Measurements from ENCODE around the gene PAK5. TPM values are rescaled to one million over a fixed set of nuclear protein-coding genes. Genes with fewer than 3 reads are reported as not detected.

PAK5 gene
- total and polyA plus RNA-seq, 3 experiments from 2014 or later: not detected

DNA sequence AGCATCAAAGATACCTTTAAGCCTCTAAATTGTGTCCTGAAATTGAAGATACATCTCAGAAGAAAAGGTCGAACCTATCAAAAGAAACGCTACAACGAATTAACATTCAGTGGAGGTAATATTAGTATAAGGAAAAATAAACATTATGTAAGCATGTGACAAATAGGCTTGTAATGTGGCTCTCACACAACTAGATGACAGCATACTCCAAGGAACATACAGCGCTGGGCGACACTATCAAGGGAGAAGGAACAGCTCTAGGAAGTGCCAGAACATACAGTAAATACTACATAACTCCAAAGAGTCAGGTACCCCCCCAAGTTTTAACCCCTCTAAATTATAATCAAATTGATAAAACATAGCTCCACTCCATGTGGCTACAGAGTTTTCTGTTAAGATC lies 220.9 kb downstream of the PAK5 start:
- Histone ChIP-seq H3K4me1 (ENCODE audit: insufficient read depth, low read length) (no peaks in the 10 kb centered on the region), H3K36me3 (ENCODE audit: insufficient read depth, low read length) (no peaks in the 10 kb centered on the region), H3K9me3 (ENCODE audit: low read length) (no peaks in the 10 kb centered on the region), H3K27ac (ENCODE audit: low read depth, low read length) (no peak overlapping the region), H3K4me3 (ENCODE audit: low read length) (no peak overlapping the region), H3K27me3 (ENCODE audit: insufficient read depth, low read length, poor library complexity, severe bottlenecking) (no peaks in the 10 kb centered on the region)
- Mint-ChIP-seq H3K36me3 (no peaks in the 10 kb centered on the region), H3K4me3 (no peak overlapping the region), H3K9me3 (peaks cover 0 to under 1% (median 0%) of the 10 kb centered on the region in 5 donors), H3K27ac (no peak overlapping the region), H3K4me1 (no peaks in the 10 kb centered on the region), H3K27me3 (no peaks in the 10 kb centered on the region)
- POLR2A ChIA-PET: interaction anchor here (0.6 kb wide), 1 partner anchor 1903 kb away, joined by 3 read pairs; no protein-coding TSS in a partner anchor
- DNase-seq: no peak
- CTCF ChIA-PET: interaction anchor here (1.2 to 2.4 kb wide), 3 partner anchors 15 to 294 kb away, joined by 3 to 14 read pairs (median 6); no protein-coding TSS in a partner anchor

DNA sequence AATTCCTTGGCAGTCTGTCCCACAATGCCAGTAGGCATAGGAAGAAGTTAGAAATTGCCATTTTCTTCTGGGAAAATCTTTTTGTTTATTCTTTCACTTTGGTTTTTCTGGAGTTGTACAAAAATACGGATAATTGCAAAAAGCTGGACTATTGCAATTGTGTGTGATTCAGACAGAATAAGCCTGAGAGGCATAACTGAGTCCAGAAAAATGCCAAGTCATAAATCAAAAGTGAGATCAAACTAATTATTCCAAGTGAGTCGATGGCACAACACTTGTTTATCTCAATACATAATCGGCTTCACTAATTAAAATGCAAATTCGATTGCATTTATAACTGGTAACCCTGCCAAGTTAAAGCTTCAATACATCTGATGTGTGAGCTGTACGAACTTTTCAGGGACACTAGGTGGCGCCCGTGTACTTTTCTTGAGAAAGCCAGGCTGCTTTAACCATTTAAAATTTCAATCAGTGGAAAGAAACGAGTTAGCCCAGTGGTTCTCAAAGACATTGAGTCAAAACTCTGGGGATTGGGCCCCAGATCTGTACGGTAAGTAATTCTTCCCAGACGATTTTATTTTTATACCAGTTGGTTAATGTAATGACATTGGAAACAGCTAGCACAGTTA lies 221.9 kb downstream of the PAK5 start:
- Histone ChIP-seq H3K4me1 (ENCODE audit: insufficient read depth, low read length) (no peaks in the 10 kb centered on the region), H3K27me3 (ENCODE audit: insufficient read depth, low read length, poor library complexity, severe bottlenecking) (no peaks in the 10 kb centered on the region), H3K36me3 (ENCODE audit: insufficient read depth, low read length) (no peaks in the 10 kb centered on the region), H3K9me3 (ENCODE audit: low read length) (no peaks in the 10 kb centered on the region), H3K4me3 (ENCODE audit: low read length) (no peak overlapping the region), H3K27ac (ENCODE audit: low read depth, low read length) (no peak overlapping the region)
- Mint-ChIP-seq H3K4me3 (no peak overlapping the region), H3K36me3 (no peaks in the 10 kb centered on the region), H3K27ac (no peak overlapping the region), H3K27me3 (peaks cover 0 to 1% of the 10 kb centered on the region in 2 donors), H3K4me1 (no peaks in the 10 kb centered on the region), H3K9me3 (no peaks in the 10 kb centered on the region)
- CTCF ChIA-PET: interaction anchor here (0.7 to 2.4 kb wide), 7 partner anchors 14 to 1066 kb away, joined by 3 to 14 read pairs (median 3); no protein-coding TSS in a partner anchor
- POLR2A ChIA-PET: no interaction called here
- DNase-seq: peak; percentile 4 to 49 (median 15)

DNA sequence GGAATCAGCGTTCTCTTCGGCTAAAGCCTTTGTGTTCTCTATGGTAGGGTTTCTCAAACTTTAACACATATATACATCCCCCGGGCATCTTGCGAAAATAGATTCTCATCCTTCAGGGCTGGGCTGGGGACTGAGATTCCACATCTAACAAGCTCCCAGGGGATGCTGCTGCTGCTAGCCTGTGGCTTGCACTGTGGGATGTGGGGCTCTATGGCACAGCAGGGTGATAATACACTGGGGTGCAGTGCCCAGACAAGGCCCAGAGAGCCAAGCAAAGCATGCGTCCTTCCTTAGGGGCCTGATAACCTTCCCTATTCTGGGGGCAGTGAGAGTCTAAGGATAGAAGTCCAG lies 222.4 kb downstream of the PAK5 start:
- Histone ChIP-seq H3K27ac (ENCODE audit: low read depth, low read length) (no peak overlapping the region), H3K27me3 (ENCODE audit: insufficient read depth, low read length, poor library complexity, severe bottlenecking) (no peaks in the 10 kb centered on the region), H3K9me3 (ENCODE audit: low read length) (no peaks in the 10 kb centered on the region), H3K36me3 (ENCODE audit: insufficient read depth, low read length) (no peaks in the 10 kb centered on the region), H3K4me1 (ENCODE audit: insufficient read depth, low read length) (no peaks in the 10 kb centered on the region), H3K4me3 (ENCODE audit: low read length) (no peak overlapping the region)
- ChIA-PET POLR2A (no interaction called here), CTCF (interaction anchor here (0.8 to 2.4 kb wide), 5 partner anchors 13 to 1067 kb away, joined by 3 to 14 read pairs (median 3); no protein-coding TSS in a partner anchor)
- Mint-ChIP-seq H3K4me3 (no peak overlapping the region), H3K36me3 (no peaks in the 10 kb centered on the region), H3K27ac (no peak overlapping the region), H3K9me3 (no peaks in the 10 kb centered on the region), H3K4me1 (no peaks in the 10 kb centered on the region), H3K27me3 (peaks cover 0 to 1% of the 10 kb centered on the region in 2 donors)
- no peak for DNase-seq

GRCh38 chr20:9615766-9616454 lies 223.0 kb downstream of the PAK5 start:
- H3K4me1 Mint-ChIP-seq: no peaks in the 10 kb centered on the region

DNA sequence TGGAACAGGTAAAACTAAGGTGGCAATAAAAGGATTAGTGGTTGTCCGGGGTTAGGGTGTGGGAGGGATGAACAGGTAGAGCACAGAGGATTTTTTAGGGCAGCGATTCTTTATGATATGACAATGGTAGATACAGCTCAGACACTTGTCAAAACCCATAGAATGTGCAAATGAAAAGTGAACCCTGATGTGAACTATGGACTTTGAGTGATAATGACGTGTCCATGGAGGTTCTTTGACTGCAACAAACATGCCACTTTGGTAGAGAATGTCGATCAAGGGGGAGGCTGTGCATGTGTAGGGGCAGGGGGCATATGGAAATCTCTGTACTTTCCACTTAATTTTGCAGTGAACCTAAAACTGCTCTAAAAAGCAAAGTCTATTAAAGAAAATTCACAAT lies 223.8 kb downstream of the PAK5 start:
- Histone ChIP-seq H3K27me3 (ENCODE audit: insufficient read depth, low read length, poor library complexity, severe bottlenecking) (no peaks in the 10 kb centered on the region), H3K4me3 (ENCODE audit: low read length) (no peak overlapping the region), H3K4me1 (ENCODE audit: insufficient read depth, low read length) (no peaks in the 10 kb centered on the region), H3K36me3 (ENCODE audit: insufficient read depth, low read length) (no peaks in the 10 kb centered on the region), H3K9me3 (ENCODE audit: low read length) (no peaks in the 10 kb centered on the region), H3K27ac (ENCODE audit: low read depth, low read length) (no peak overlapping the region)
- ChIA-PET CTCF (no interaction called here), POLR2A (no interaction called here)
- no peak overlapping the region for H3K27ac Mint-ChIP-seq
- H3K4me1 Mint-ChIP-seq: no peaks in the 10 kb centered on the region
- no peak for DNase-seq
- no peaks in the 10 kb centered on the region for H3K9me3 Mint-ChIP-seq
- H3K27me3 Mint-ChIP-seq: peaks cover 0 to 1% of the 10 kb centered on the region in 2 donors
- no peak overlapping the region for H3K4me3 Mint-ChIP-seq
- H3K36me3 Mint-ChIP-seq: no peaks in the 10 kb centered on the region

More at GRCh38 chr20:9615766-9616454, 223.0 kb downstream of the PAK5 start:
- Histone ChIP-seq H3K4me1 (ENCODE audit: insufficient read depth, low read length) (no peaks in the 10 kb centered on the region), H3K27ac (ENCODE audit: low read depth, low read length) (no peak overlapping the region), H3K36me3 (ENCODE audit: insufficient read depth, low read length) (no peaks in the 10 kb centered on the region), H3K27me3 (ENCODE audit: insufficient read depth, low read length, poor library complexity, severe bottlenecking) (no peaks in the 10 kb centered on the region), H3K9me3 (ENCODE audit: low read length) (no peaks in the 10 kb centered on the region), H3K4me3 (ENCODE audit: low read length) (no peak overlapping the region)
- Mint-ChIP-seq H3K27ac (no peak overlapping the region), H3K4me3 (no peak overlapping the region), H3K36me3 (no peaks in the 10 kb centered on the region), H3K27me3 (peaks cover 0 to 1% of the 10 kb centered on the region in 2 donors), H3K9me3 (no peaks in the 10 kb centered on the region)
- ChIA-PET CTCF (interaction anchor here (2.4 kb wide), 1 partner anchor 13 kb away, joined by 14 read pairs; no protein-coding TSS in a partner anchor), POLR2A (no interaction called here)
- no peak for DNase-seq

DNA sequence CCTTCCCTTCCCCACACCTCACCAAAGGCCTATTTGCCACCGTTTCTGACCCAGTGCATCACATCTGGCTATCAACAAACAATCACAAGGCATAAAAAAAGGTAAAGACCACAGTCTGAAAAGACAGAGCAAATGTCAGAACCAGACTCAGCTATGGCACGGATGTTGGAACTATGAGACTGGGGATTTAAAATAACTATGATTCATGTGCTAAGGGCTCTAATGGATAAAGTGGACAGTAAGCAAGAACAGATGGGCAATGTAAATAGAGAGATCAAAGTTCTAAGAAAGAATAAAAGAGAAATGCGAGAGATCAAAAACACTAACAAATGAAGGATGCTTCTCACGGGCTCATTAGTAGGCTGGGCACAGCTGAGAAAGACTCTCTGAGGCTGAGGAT lies 225.0 kb downstream of the PAK5 start:
- H3K4me3 Mint-ChIP-seq: no peak overlapping the region
- H3K4me1 ChIP-seq (ENCODE audit: insufficient read depth, low read length): no peaks in the 10 kb centered on the region
- H3K9me3 ChIP-seq (ENCODE audit: low read length): no peaks in the 10 kb centered on the region
- no peaks in the 10 kb centered on the region for H3K36me3 Mint-ChIP-seq
- H3K27me3 Mint-ChIP-seq: peaks cover 0 to 1% of the 10 kb centered on the region in 2 donors
- DNase-seq: no peak
- H3K36me3 ChIP-seq (ENCODE audit: insufficient read depth, low read length): no peaks in the 10 kb centered on the region
- H3K27me3 ChIP-seq (ENCODE audit: insufficient read depth, low read length, poor library complexity, severe bottlenecking): no peaks in the 10 kb centered on the region
- H3K4me3 ChIP-seq (ENCODE audit: low read length): no peak overlapping the region
- H3K4me1 Mint-ChIP-seq: no peaks in the 10 kb centered on the region
- CTCF ChIA-PET: no interaction called here
- POLR2A ChIA-PET: no interaction called here
- H3K27ac Mint-ChIP-seq: no peak overlapping the region
- no peaks in the 10 kb centered on the region for H3K9me3 Mint-ChIP-seq
- H3K27ac ChIP-seq (ENCODE audit: low read depth, low read length): no peak overlapping the region

- no peaks in the 10 kb centered on the region for H3K36me3 Mint-ChIP-seq
- H3K9me3 Mint-ChIP-seq: no peaks in the 10 kb centered on the region
- no peak for DNase-seq
- Histone ChIP-seq H3K36me3 (ENCODE audit: insufficient read depth, low read length) (no peaks in the 10 kb centered on the region), H3K4me1 (ENCODE audit: insufficient read depth, low read length) (no peaks in the 10 kb centered on the region), H3K27me3 (ENCODE audit: insufficient read depth, low read length, poor library complexity, severe bottlenecking) (no peaks in the 10 kb centered on the region), H3K27ac (ENCODE audit: low read depth, low read length) (no peak overlapping the region), H3K9me3 (ENCODE audit: low read length) (no peaks in the 10 kb centered on the region), H3K4me3 (ENCODE audit: low read length) (no peak overlapping the region)
- H3K27ac Mint-ChIP-seq: no peak overlapping the region
- H3K4me3 Mint-ChIP-seq: no peak overlapping the region
- POLR2A ChIA-PET: no interaction called here
- CTCF ChIA-PET: no interaction called here
- H3K27me3 Mint-ChIP-seq: peaks cover 0 to 1% of the 10 kb centered on the region in 2 donors
- no peaks in the 10 kb centered on the region for H3K4me1 Mint-ChIP-seq
These were observed 227.0 kb downstream of the PAK5 start for GRCh38 chr20:9611921-9612320.

- Histone ChIP-seq H3K9me3 (ENCODE audit: low read length) (no peaks in the 10 kb centered on the region), H3K4me3 (ENCODE audit: low read length) (no peak overlapping the region), H3K36me3 (ENCODE audit: insufficient read depth, low read length) (no peaks in the 10 kb centered on the region), H3K27ac (ENCODE audit: low read depth, low read length) (no peak overlapping the region), H3K4me1 (ENCODE audit: insufficient read depth, low read length) (no peaks in the 10 kb centered on the region), H3K27me3 (ENCODE audit: insufficient read depth, low read length, poor library complexity, severe bottlenecking) (no peaks in the 10 kb centered on the region)
- Mint-ChIP-seq H3K36me3 (no peaks in the 10 kb centered on the region), H3K9me3 (no peaks in the 10 kb centered on the region), H3K27ac (no peak overlapping the region), H3K4me3 (no peak overlapping the region), H3K4me1 (no peaks in the 10 kb centered on the region), H3K27me3 (peaks cover 0 to 1% of the 10 kb centered on the region in 2 donors)
- CTCF ChIA-PET: no interaction called here
- no peak for DNase-seq
- POLR2A ChIA-PET: no interaction called here
These were observed 228.2 kb downstream of the PAK5 start for GRCh38 chr20:9610665-9611064.

All from CD8-positive, alpha-beta memory T cell (primary cell).